Erythroblast (primary cell): ENCODE measurements around the gene PPP1R1A.

Source experiments
- DNase-seq, 2 experiments: peaks; one replicate each; lab custom pipeline; 2025; lab: John Stamatoyannopoulos, UW
- GATA1 ChIP-seq: IDR thresholded peaks from 2 replicates; pipeline ENCODE4 v1.6.1; 2011; ENCODE audit warnings: low read depth, mild to moderate bottlenecking, control low read depth, low read length, moderate library complexity
- POLR2A ChIP-seq: IDR thresholded peaks from 2 replicates; pipeline ENCODE4 v1.6.1; 2011; ENCODE audit warnings: mild to moderate bottlenecking, low read length

The PPP1R1A gene

GRCh38 chr12:54555670-54556257 lies 32.7 kb downstream of the PPP1R1A start:
- TF ChIP-seq GATA1 (no peak), POLR2A (no peak)
- no peak for DNase-seq

GRCh38 chr12:54549774-54550451 lies 38.5 kb downstream of the PPP1R1A start:
- DNase-seq = no peak
- TF ChIP-seq GATA1 = no peak

- DNase-seq = no peak
- TF ChIP-seq POLR2A (no peak), GATA1 (no peak)
Measured at GRCh38 chr12:54546511-54546910, 41.9 kb downstream of the PPP1R1A start.

GRCh38 chr12:54544743-54545142 lies 43.7 kb downstream of the PPP1R1A start:
- DNase-seq = no peak
- no peak for TF ChIP-seq GATA1
- no peak for TF ChIP-seq POLR2A

- no peak for DNase-seq
- no peak for TF ChIP-seq GATA1
- no peak for TF ChIP-seq POLR2A
Measured at GRCh38 chr12:54543526-54543925, 44.9 kb downstream of the PPP1R1A start.

GRCh38 chr12:54541751-54542290 lies 46.6 kb downstream of the PPP1R1A start:
- no peak for TF ChIP-seq POLR2A
- no peak for TF ChIP-seq GATA1

GRCh38 chr12:54538136-54538700 lies 50.2 kb downstream of the PPP1R1A start:
- TF ChIP-seq POLR2A = no peak
- TF ChIP-seq GATA1 = no peak
- no peak for DNase-seq

More at GRCh38 chr12:54541751-54542290, 46.6 kb downstream of the PPP1R1A start:
- no peak for DNase-seq

- TF ChIP-seq POLR2A (no peak), GATA1 (no peak)
- DNase-seq = no peak
Measured at GRCh38 chr12:54535474-54535873, 53.0 kb downstream of the PPP1R1A start.

- no peak for DNase-seq
- TF ChIP-seq POLR2A = no peak
- no peak for TF ChIP-seq GATA1
Measured at GRCh38 chr12:54529581-54529980, 58.9 kb downstream of the PPP1R1A start.
